ENCODE data around the gene CFAP77. TPM values are rescaled to one million over a fixed set of nuclear protein-coding genes. Genes with fewer than 3 reads are reported as not detected.

Gene CFAP77
- total and polyA plus RNA-seq, 2 of the 4 experiments (the other 2 are of a cell fraction) = not detected

GRCh38 chr9:132430998-132431397 is 21.0 kb downstream of the CFAP77 start:
- in situ Hi-C loops (cut with MboI; ENCODE audit: low sequenced_read_pairs) = no loop called here
- CTCF ChIA-PET = interaction anchor here (0.9 kb wide), 1 partner anchor 12 kb away, joined by 3 read pairs; no protein-coding TSS in a partner anchor

More at GRCh38 chr9:132430998-132431397, 21.0 kb downstream of the CFAP77 start:
- no peak overlapping the region for H3K14ac ChIP-seq (replicated peaks; ENCODE audit: low read depth, low read length)
- no peak overlapping the region for H2AK5ac ChIP-seq (ENCODE audit: low read depth, low read length)
- no peak overlapping the region for H3K18ac ChIP-seq (ENCODE audit: low read depth, low read length)
- H2AFZ ChIP-seq (replicated peaks; ENCODE audit: low read length, poor library complexity) = no peak overlapping the region
- peaks cover 36% of the 10 kb centered on the region for H3K27me3 ChIP-seq (ENCODE audit: control insufficient read depth, insufficient read depth, low read length)
- H2BK120ac ChIP-seq (ENCODE audit: low read depth, low read length) = no peak overlapping the region
- intact Hi-C loops (cut with micrococcal nuclease) = no loop called here
- no peaks in the 10 kb centered on the region for H3K79me1 ChIP-seq (ENCODE audit: low read depth in 1 of 2, low read length in 2 of 2)
- H3K56ac ChIP-seq (ENCODE audit: extremely low read depth, insufficient read depth, low read length) = no peak overlapping the region
- H3K36me3 ChIP-seq (ENCODE audit: control insufficient read depth, insufficient read depth, low read length) = no peaks in the 10 kb centered on the region
- H3K27ac ChIP-seq (ENCODE audit: insufficient read depth, low read length) = no peak overlapping the region
- H2BK5ac ChIP-seq (ENCODE audit: low read depth, low read length, poor library complexity, severe bottlenecking) = no peak overlapping the region
- H3K4me1 ChIP-seq (ENCODE audit: control insufficient read depth, insufficient read depth, low read length) = no peaks in the 10 kb centered on the region
- H3K9me1 ChIP-seq (ENCODE audit: insufficient read depth, low read length) = no peaks in the 10 kb centered on the region
- H3K4ac ChIP-seq (ENCODE audit: low read depth, low read length) = no peak overlapping the region
- BruUV-seq (replicated peaks) = no TSS peak
- H4K91ac ChIP-seq (ENCODE audit: insufficient read depth, low read depth, low read length) = no peak overlapping the region
- H3K4me3 ChIP-seq (ENCODE audit: insufficient read depth, low read depth, low read length) = no peak overlapping the region
- DNase-seq = no peak
- no peak overlapping the region for H4K5ac ChIP-seq (ENCODE audit: low read depth, low read length)
- no peak overlapping the region for H2AK9ac ChIP-seq (replicated peaks; ENCODE audit: low read depth, low read length, poor library complexity)
- no peak for ATAC-seq (ENCODE audit: low read depth)
- TF ChIP-seq RCOR1 (IDR thresholded peaks at IDR 0.05; ENCODE audit: insufficient replicate concordance, low read length) (no peak), POLR2A (IDR thresholded peaks at IDR 0.05; ENCODE audit: low read depth, low read length) (no peak), MAZ (IDR thresholded peaks at IDR 0.05; ENCODE audit: borderline replicate concordance, low read depth, low read length) (no peak), BHLHE40 (IDR thresholded peaks at IDR 0.05; ENCODE audit: low read depth, low read length) (no peak), NFE2L2 (IDR thresholded peaks at IDR 0.05; ENCODE audit: low read depth, low read length) (no peak), MXI1 (IDR thresholded peaks at IDR 0.05; ENCODE audit: borderline replicate concordance, low read depth, low read length) (no peak), CEBPB (IDR thresholded peaks at IDR 0.05; ENCODE audit: low read depth, low read length) (no peak), RAD21 (IDR thresholded peaks at IDR 0.05; ENCODE audit: low read length) (no peak), CHD1 (IDR thresholded peaks at IDR 0.05; ENCODE audit: low read depth, low read length) (no peak), RFX5 (IDR thresholded peaks at IDR 0.05; ENCODE audit: low read depth, low read length) (no peak), MAFK (IDR thresholded peaks at IDR 0.05; ENCODE audit: low read depth, low read length) (no peak), ELK1 (IDR thresholded peaks at IDR 0.05; ENCODE audit: borderline replicate concordance, low read depth, low read length) (no peak), FOS (IDR thresholded peaks at IDR 0.05; ENCODE audit: low read depth, low read length) (no peak), CTCF (conservative IDR thresholded peaks at IDR 0.05; ENCODE audit: low read depth, low read length) (no peak), USF2 (IDR thresholded peaks at IDR 0.05; ENCODE audit: low read depth, low read length) (no peak), SMC3 (IDR thresholded peaks at IDR 0.05; ENCODE audit: low read depth, low read length) (no peak)
- H3K9me3 ChIP-seq (ENCODE audit: control insufficient read depth, insufficient read depth, low read length) = 0 out of 2 replicates have a peak, but pooled peaks cover 1% of the 10 kb centered on the region
- WGBS, 2 experiments (ENCODE audit: extremely low coverage in 2 of 2, insufficient read length in 1 of 2) = no CpG with 5 or more reads among the region's 1 CpG
- no peak overlapping the region for H3K9ac ChIP-seq (ENCODE audit: low read depth, low read length)
- no peak overlapping the region for H2BK15ac ChIP-seq (ENCODE audit: low read depth, low read length)
- dilution Hi-C loops (cut with HindIII; ENCODE audit: low sequenced_read_pairs, unreplicated experiment) = no loop called here
- POLR2A ChIA-PET (ENCODE audit: unreplicated experiment) = no interaction called here
- H3K4me2 ChIP-seq (ENCODE audit: low read depth, low read length) = no peak overlapping the region
- H2BK20ac ChIP-seq (ENCODE audit: low read depth, low read length) = no peak overlapping the region
- no peak overlapping the region for H3K23ac ChIP-seq (ENCODE audit: low read depth, low read length)
- no peaks in the 10 kb centered on the region for H4K20me1 ChIP-seq (ENCODE audit: insufficient read depth, low read length)
- no peak overlapping the region for H4K8ac ChIP-seq (ENCODE audit: low read depth in 2 of 2, low read length in 2 of 2)
